SU-DHL-6 (cell line): Measurements from ENCODE around the gene FAN1.

Experiments
- EZH2phosphoT487 ChIP-seq: fragments of 200-600 bp; sonication (generic), shearing (Covaris generic); conservative IDR thresholded peaks from 2 replicates; pipeline ENCODE4 v1.6.1; 2018; ENCODE audit warnings: mild to moderate bottlenecking, antibody characterized with exemption, low read length, moderate library complexity, mixed read lengths
- TF ChIP-seq, protein P1 (sequence below): fragments of 200-600 bp; sonication (generic); IDR thresholded peaks from one replicate; pipeline ENCODE4 v1.5.1; 2017; ENCODE audit warnings: antibody characterized with exemption, mild to moderate bottlenecking, low read length, moderate library complexity; ENCODE audit not compliant: insufficient read depth, poor library complexity, severe bottlenecking

DNA sequence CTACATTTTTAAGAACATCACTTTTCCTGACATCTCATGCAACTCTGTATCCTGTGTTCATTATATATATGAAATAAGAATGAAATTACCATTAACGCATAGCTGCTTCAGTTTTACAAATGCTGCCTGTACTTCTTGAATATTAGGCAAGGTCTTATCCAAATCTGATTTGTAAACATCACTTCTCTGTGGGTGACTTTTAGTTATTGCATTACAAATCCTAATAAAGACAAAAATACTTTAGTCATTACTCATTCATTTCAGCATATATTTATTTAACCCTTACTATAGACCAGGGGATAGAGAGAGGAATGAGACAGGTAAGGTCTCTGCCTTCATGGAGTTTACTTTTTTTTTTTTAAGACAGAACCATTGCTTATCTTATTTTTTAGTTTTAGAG is 51.0 kb downstream of the FAN1 start:
- TF ChIP-seq EZH2phosphoT487 = no peak
- TF ChIP-seq, protein P1, sequence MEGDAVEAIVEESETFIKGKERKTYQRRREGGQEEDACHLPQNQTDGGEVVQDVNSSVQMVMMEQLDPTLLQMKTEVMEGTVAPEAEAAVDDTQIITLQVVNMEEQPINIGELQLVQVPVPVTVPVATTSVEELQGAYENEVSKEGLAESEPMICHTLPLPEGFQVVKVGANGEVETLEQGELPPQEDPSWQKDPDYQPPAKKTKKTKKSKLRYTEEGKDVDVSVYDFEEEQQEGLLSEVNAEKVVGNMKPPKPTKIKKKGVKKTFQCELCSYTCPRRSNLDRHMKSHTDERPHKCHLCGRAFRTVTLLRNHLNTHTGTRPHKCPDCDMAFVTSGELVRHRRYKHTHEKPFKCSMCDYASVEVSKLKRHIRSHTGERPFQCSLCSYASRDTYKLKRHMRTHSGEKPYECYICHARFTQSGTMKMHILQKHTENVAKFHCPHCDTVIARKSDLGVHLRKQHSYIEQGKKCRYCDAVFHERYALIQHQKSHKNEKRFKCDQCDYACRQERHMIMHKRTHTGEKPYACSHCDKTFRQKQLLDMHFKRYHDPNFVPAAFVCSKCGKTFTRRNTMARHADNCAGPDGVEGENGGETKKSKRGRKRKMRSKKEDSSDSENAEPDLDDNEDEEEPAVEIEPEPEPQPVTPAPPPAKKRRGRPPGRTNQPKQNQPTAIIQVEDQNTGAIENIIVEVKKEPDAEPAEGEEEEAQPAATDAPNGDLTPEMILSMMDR = no peak
